Adrenal gland (tissue), 5 donors: ENCODE results near the gene FAM83C.

Source experiments
- POLR2A ChIP-seq, 2 donors: fragments of 450-650 bp; IDR thresholded peaks; one replicate each; pipeline ENCODE4 v1.6.1; 2017; ENCODE audit warnings: antibody characterized with exemption in 2 of 2, mild to moderate bottlenecking in 2 of 2, moderate library complexity in 1 of 2
- TF ChIP-seq, protein P1 (sequence below), 6 experiments: fragments of 450-650 bp in 4 of 6; fragments of 200-600 bp in 2 of 6; sonication (generic) in 1 of 6; IDR thresholded peaks; 1 replicate in 5 of 6; 2 replicates in 1 of 6; pipeline versions ENCODE4 v1.5.1 to v1.8.0; 2016 to 2021; ENCODE audit warnings: antibody characterized with exemption in 6 of 6, mild to moderate bottlenecking in 2 of 6, moderate library complexity in 1 of 6
- donor health status: DM: no; HTN: no; CAD: no.

DNA sequence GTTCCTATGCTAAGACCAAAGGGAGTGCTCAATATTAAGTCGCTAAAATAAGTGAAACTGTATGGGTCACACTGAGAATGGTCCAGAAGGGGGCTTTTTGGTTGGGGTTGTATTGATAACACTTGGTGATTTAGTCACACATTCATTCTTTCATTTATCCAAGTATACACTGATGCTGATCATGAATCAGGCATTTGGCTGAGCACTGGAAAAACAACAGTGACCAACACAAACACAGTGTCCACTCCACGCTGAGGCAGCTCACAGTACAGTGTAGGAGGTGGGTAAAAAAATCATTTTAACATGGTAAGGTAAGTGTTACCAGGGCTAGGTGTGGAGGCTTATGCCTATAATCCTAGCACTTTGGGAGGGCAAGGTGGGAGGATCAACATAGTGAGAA lies 9.2 kb upstream of the FAM83C start:
- TF ChIP-seq, protein P1, sequence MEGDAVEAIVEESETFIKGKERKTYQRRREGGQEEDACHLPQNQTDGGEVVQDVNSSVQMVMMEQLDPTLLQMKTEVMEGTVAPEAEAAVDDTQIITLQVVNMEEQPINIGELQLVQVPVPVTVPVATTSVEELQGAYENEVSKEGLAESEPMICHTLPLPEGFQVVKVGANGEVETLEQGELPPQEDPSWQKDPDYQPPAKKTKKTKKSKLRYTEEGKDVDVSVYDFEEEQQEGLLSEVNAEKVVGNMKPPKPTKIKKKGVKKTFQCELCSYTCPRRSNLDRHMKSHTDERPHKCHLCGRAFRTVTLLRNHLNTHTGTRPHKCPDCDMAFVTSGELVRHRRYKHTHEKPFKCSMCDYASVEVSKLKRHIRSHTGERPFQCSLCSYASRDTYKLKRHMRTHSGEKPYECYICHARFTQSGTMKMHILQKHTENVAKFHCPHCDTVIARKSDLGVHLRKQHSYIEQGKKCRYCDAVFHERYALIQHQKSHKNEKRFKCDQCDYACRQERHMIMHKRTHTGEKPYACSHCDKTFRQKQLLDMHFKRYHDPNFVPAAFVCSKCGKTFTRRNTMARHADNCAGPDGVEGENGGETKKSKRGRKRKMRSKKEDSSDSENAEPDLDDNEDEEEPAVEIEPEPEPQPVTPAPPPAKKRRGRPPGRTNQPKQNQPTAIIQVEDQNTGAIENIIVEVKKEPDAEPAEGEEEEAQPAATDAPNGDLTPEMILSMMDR (IDR thresholded peaks at IDR 0.05) = no peak
- TF ChIP-seq POLR2A (IDR thresholded peaks at IDR 0.05) = no peak
